RWPE2 (cell line): ENCODE results near the gene BSG.

Experiments used
- ATAC-seq: fragments of 200-7000 bp; cut with Tn5 transposase; 3 replicates; pipeline ENCODE4 v1.9.1; 2021; ENCODE audit warnings: low read depth
- DNase-seq: peaks from one replicate; pipeline ENCODE4 v3.0.0-alpha.2; 2020; ENCODE audit warnings: low spot score
- H3K27ac ChIP-seq: fragments of 450-650 bp; 2 replicates; pipeline ENCODE4 v1.5.1; 2017; ENCODE audit warnings: mild to moderate bottlenecking; ENCODE audit not compliant: poor library complexity, severe bottlenecking
- H3K27me3 ChIP-seq: fragments of 250-450 bp; sonication (Bioruptor Pico); 2 replicates; pipeline ENCODE4 v1.5.1; 2021; ENCODE audit warnings: mild to moderate bottlenecking, moderate library complexity; ENCODE audit not compliant: insufficient read depth, poor library complexity, severe bottlenecking
- H3K36me3 ChIP-seq: fragments of 250-450 bp; sonication (Bioruptor Pico); 2 replicates; pipeline ENCODE4 v1.5.1; 2020; ENCODE audit warnings: low read depth, mild to moderate bottlenecking, moderate library complexity
- H3K4me1 ChIP-seq: fragments of 250-450 bp; sonication (Bioruptor Pico); 2 replicates; pipeline ENCODE4 v1.5.1; 2021; ENCODE audit warnings: mild to moderate bottlenecking, moderate library complexity; ENCODE audit not compliant: insufficient read depth, poor library complexity, severe bottlenecking
- H3K4me3 ChIP-seq: fragments of 250-450 bp; sonication (Bioruptor Pico); 2 replicates; pipeline ENCODE4 v1.5.1; 2021; ENCODE audit warnings: mild to moderate bottlenecking, moderate library complexity; ENCODE audit not compliant: severe bottlenecking
- H3K9me3 ChIP-seq: fragments of 250-450 bp; sonication (Bioruptor Pico); 2 replicates; pipeline ENCODE4 v1.5.1; 2021; ENCODE audit warnings: mild to moderate bottlenecking, moderate library complexity; ENCODE audit not compliant: severe bottlenecking
- CTCF ChIP-seq: fragments of 450-650 bp; IDR thresholded peaks from one replicate; pipeline ENCODE4 v1.5.1; 2017; ENCODE audit warnings: mild to moderate bottlenecking, moderate library complexity; ENCODE audit not compliant: poor library complexity, severe bottlenecking

Gene BSG

GRCh38 chr19:607301-608154 lies 35.1 kb downstream of the BSG start:
- Histone ChIP-seq H3K27me3 (no peaks in the 10 kb centered on the region), H3K36me3 (no peaks in the 10 kb centered on the region), H3K9me3 (no peaks in the 10 kb centered on the region), H3K27ac (no peak overlapping the region), H3K4me1 (no peaks in the 10 kb centered on the region), H3K4me3 (no peak overlapping the region)
- no peak for TF ChIP-seq CTCF
- ATAC-seq (no peak), DNase-seq (no peak)

GRCh38 chr19:608155-609003 lies 36.0 kb downstream of the BSG start:
- Histone ChIP-seq H3K27me3 (no peaks in the 10 kb centered on the region), H3K27ac (no peak overlapping the region), H3K9me3 (no peaks in the 10 kb centered on the region), H3K36me3 (no peaks in the 10 kb centered on the region), H3K4me1 (no peaks in the 10 kb centered on the region), H3K4me3 (no peak overlapping the region)
- TF ChIP-seq CTCF = no peak
- no peak for DNase-seq
- no peak for ATAC-seq

- H3K4me1 ChIP-seq = no peaks in the 10 kb centered on the region
- no peak for ATAC-seq
- no peaks in the 10 kb centered on the region for H3K27me3 ChIP-seq
- H3K36me3 ChIP-seq = no peaks in the 10 kb centered on the region
- H3K27ac ChIP-seq = no peak overlapping the region
- DNase-seq = no peak
- H3K9me3 ChIP-seq = no peaks in the 10 kb centered on the region
- TF ChIP-seq CTCF = no peak
- H3K4me3 ChIP-seq = no peak overlapping the region
Measured at GRCh38 chr19:609004-609346, 36.6 kb downstream of the BSG start.

- Histone ChIP-seq H3K36me3 (no peaks in the 10 kb centered on the region), H3K4me1 (no peaks in the 10 kb centered on the region), H3K27me3 (no peaks in the 10 kb centered on the region), H3K9me3 (no peaks in the 10 kb centered on the region), H3K27ac (no peak overlapping the region), H3K4me3 (no peak overlapping the region)
- no peak for ATAC-seq
- no peak for DNase-seq
- TF ChIP-seq CTCF = no peak
Measured at GRCh38 chr19:610071-610800, 37.8 kb downstream of the BSG start.
